HCT116 (cell line): ENCODE data around the gene ITGA4. TPM values are rescaled to one million over a fixed set of nuclear protein-coding genes. Genes with fewer than 3 reads are reported as not detected.

Experiments
- ATAC-seq: fragments of 200-7000 bp; cut with Tn5 transposase; 2 replicates; pipeline ENCODE4 v1.9.1; 2020; ENCODE audit warnings: mild to moderate bottlenecking, moderate library complexity
- BruUV-seq: library from RNA; stranded (reverse); fragments of 400-500 nt; replicated peaks from 2 replicates; lab custom pipeline; 2021; lab: Mats Ljungman, UMichigan
- CTCF ChIA-PET: fragments of 300-600 bp; sonication (Branson Sonifier 250); formaldehyde crosslinking; loops from one replicate; lab custom pipeline; 2021; ENCODE audit warnings: antibody characterized with exemption; lab: Charles Lee
- POLR2A ChIA-PET: fragments of 300-600, 350-600 bp; sonication (Branson Sonifier 250); formaldehyde crosslinking; loops from one replicate; lab custom pipeline; 2021; ENCODE audit warnings: antibody characterized with exemption; lab: Charles Lee
- RAD21 ChIA-PET, 2 experiments: fragments of 300-600 bp; sonication (Branson Sonifier 250); formaldehyde crosslinking; loops; one replicate each; lab custom pipeline; 2023; ENCODE audit warnings: low total read pairs in 2 of 2; ENCODE audit not compliant: uncharacterized antibody in 2 of 2, unreplicated experiment in 2 of 2, low non-redundant PET in 1 of 2; lab: Charles Lee
- DNase-seq: peaks from one replicate; pipeline ENCODE4 v3.0.0-alpha.2; 2010; ENCODE audit warnings: low read depth, low spot score
- H2AFZ ChIP-seq: fragments of 200-600 bp; shearing (Covaris generic), sonication (generic); 2 replicates; pipeline ENCODE4 v1.6.1; 2017; ENCODE audit warnings: low read depth, mixed run types, mixed read lengths, antibody characterized with exemption, low read length; ENCODE audit not compliant: poor library complexity, severe bottlenecking
- H3K27ac ChIP-seq: 2 replicates; pipeline ENCODE4 v1.5.1; 2012; ENCODE audit warnings: low read depth, low read length
- H3K27me3 ChIP-seq: fragments of 200-600 bp; sonication (generic); 2 replicates; pipeline ENCODE4 v1.6.1; 2016; ENCODE audit warnings: mixed run types, low read length, mixed read lengths; ENCODE audit not compliant: insufficient read depth
- H3K36me3 ChIP-seq, 2 experiments: fragments of 200-500 bp in 1 of 2; fragments of 200-600 bp in 1 of 2; sonication (Bioruptor generic) in 1 of 2; sonication (generic) in 1 of 2; 2 replicates each; pipeline versions ENCODE4 v1.5.1 to v1.6.1; 2014 to 2016; ENCODE audit warnings: low read length in 2 of 2, inconsistent platforms in 1 of 2, mixed read lengths in 1 of 2, mixed run types in 1 of 2; ENCODE audit not compliant: insufficient read depth in 2 of 2, control insufficient read depth in 1 of 2
- H3K4me1 ChIP-seq, 2 experiments: fragments of 200-600 bp in 1 of 2; sonication (generic) in 1 of 2; 2 replicates each; pipeline versions ENCODE4 v1.5.1 to v1.6.1; 2012 to 2017; ENCODE audit warnings: low read length in 2 of 2, inconsistent platforms in 1 of 2, mild to moderate bottlenecking in 1 of 2, mixed read lengths in 1 of 2, mixed run types in 1 of 2, moderate library complexity in 1 of 2; ENCODE audit not compliant: insufficient read depth in 2 of 2, control insufficient read depth in 1 of 2
- H3K4me2 ChIP-seq: fragments of 200-600 bp; sonication (generic); 2 replicates; pipeline ENCODE4 v1.6.1; 2017; ENCODE audit warnings: mixed run types, low read length, mixed read lengths
- H3K4me3 ChIP-seq, 2 experiments: fragments of 200-600 bp in 1 of 2; sonication (generic) in 1 of 2; replicated peaks in 1 of 2; 2 replicates each; pipeline ENCODE4 v1.5.1; 2011 to 2016; ENCODE audit warnings: low read length in 2 of 2, control low read depth in 1 of 2, low read depth in 1 of 2, mild to moderate bottlenecking in 1 of 2, mixed read lengths in 1 of 2, mixed run types in 1 of 2
- H3K79me2 ChIP-seq: fragments of 200-600 bp; sonication (generic); 2 replicates; pipeline ENCODE4 v1.6.1; 2017; ENCODE audit warnings: mild to moderate bottlenecking, mixed run types, low read length, moderate library complexity, mixed read lengths; ENCODE audit not compliant: insufficient read depth
- H3K9ac ChIP-seq: fragments of 200-600 bp; sonication (generic); 2 replicates; pipeline ENCODE4 v1.6.1; 2016; ENCODE audit warnings: low read length, mixed read lengths
- H3K9me2 ChIP-seq: fragments of 200-600 bp; sonication (generic), shearing (Covaris generic); 2 replicates; pipeline ENCODE4 v1.6.1; 2017; ENCODE audit warnings: mixed run types, mild to moderate bottlenecking, moderate library complexity; ENCODE audit not compliant: insufficient read depth
- H3K9me3 ChIP-seq, 2 experiments: fragments of 200-500 bp in 1 of 2; fragments of 200-600 bp in 1 of 2; sonication (Bioruptor generic) in 1 of 2; sonication (generic) in 1 of 2; 2 replicates each; pipeline ENCODE4 v1.6.1; 2014 to 2017; ENCODE audit warnings: low read length in 2 of 2, mixed read lengths in 2 of 2, inconsistent platforms in 1 of 2, low read depth in 1 of 2, mild to moderate bottlenecking in 1 of 2, mixed run types in 1 of 2, moderate library complexity in 1 of 2; ENCODE audit not compliant: control insufficient read depth in 1 of 2, insufficient read depth in 1 of 2
- H4K20me1 ChIP-seq: fragments of 200-600 bp; sonication (generic), shearing (Covaris generic); 2 replicates; pipeline ENCODE4 v1.6.1; 2017; ENCODE audit warnings: mixed run types, mild to moderate bottlenecking, moderate library complexity; ENCODE audit not compliant: insufficient read depth
- CBX3 ChIP-seq: IDR thresholded peaks from 2 replicates; pipeline ENCODE4 v1.6.1; 2012; ENCODE audit warnings: low read depth
- CEBPB ChIP-seq: IDR thresholded peaks from 2 replicates; pipeline ENCODE4 v1.6.1; 2012; ENCODE audit warnings: low read depth
- ELF1 ChIP-seq: IDR thresholded peaks from 2 replicates; pipeline ENCODE4 v1.6.1; 2012; ENCODE audit warnings: low read depth, borderline replicate concordance
- EZH2phosphoT487 ChIP-seq: fragments of 200-600 bp; IDR thresholded peaks from 2 replicates; pipeline ENCODE4 v1.6.1; 2018; ENCODE audit warnings: antibody characterized with exemption, borderline replicate concordance
- FOSL1 ChIP-seq: IDR thresholded peaks from 2 replicates; pipeline ENCODE4 v1.6.1; 2012; ENCODE audit warnings: low read depth
- POLR2A ChIP-seq: IDR thresholded peaks from 2 replicates; pipeline ENCODE4 v1.7.0; 2011; ENCODE audit warnings: borderline replicate concordance; ENCODE audit not compliant: insufficient read depth, insufficient read length; ENCODE audit errors: extremely low read depth
- RAD21 ChIP-seq: IDR thresholded peaks from 2 replicates; pipeline ENCODE4 v1.6.1; 2012; ENCODE audit warnings: low read depth, mild to moderate bottlenecking
- SRF ChIP-seq: IDR thresholded peaks from 2 replicates; pipeline ENCODE4 v1.6.1; 2012; ENCODE audit warnings: low read depth
- TCF7L2 ChIP-seq: IDR thresholded peaks from 2 replicates; pipeline ENCODE4 v1.7.0; 2011; ENCODE audit warnings: borderline replicate concordance, inconsistent platforms; ENCODE audit not compliant: insufficient read depth, insufficient read length; ENCODE audit errors: extremely low read depth
- ZNF274 ChIP-seq: fragments of 200-500 bp; sonication (Bioruptor generic); IDR thresholded peaks from 2 replicates; pipeline ENCODE4 v1.6.1; 2014; ENCODE audit warnings: mild to moderate bottlenecking, low read depth, low read length, inconsistent platforms
- intact Hi-C: fragments of 100-400 bp; cut with micrococcal nuclease; formaldehyde crosslinking; loops from 2 replicates; pipeline ENCODE4 v1.10.0; 2022
- total RNA-seq: library from RNA; stranded (reverse); gene quantifications from one replicate; pipeline ENCODE4 v1.2.1, GENCODE V29; 2021; ENCODE audit not compliant: unreplicated experiment
- TF ChIP-seq, protein P1 (sequence below): IDR thresholded peaks from 2 replicates; pipeline ENCODE4 v1.6.1; 2012
- TF ChIP-seq, protein P2 (sequence below): IDR thresholded peaks from 2 replicates; pipeline ENCODE4 v1.6.1; 2011; ENCODE audit warnings: mild to moderate bottlenecking, low read length, moderate library complexity; ENCODE audit not compliant: insufficient replicate concordance; ENCODE audit errors: extremely low read depth
- TF ChIP-seq, protein P3 (sequence below), 3 experiments: fragments of 200-600 bp in 1 of 3; sonication (generic) in 1 of 3; IDR thresholded peaks in 2 of 3; conservative IDR thresholded peaks in 1 of 3; 2 replicates each; pipeline ENCODE4 v1.5.1; 2012 to 2017; ENCODE audit warnings: low read depth in 2 of 3, low read length in 2 of 3, antibody characterized with exemption in 1 of 3, borderline replicate concordance in 1 of 3, control low read depth in 1 of 3, mild to moderate bottlenecking in 1 of 3, mixed read lengths in 1 of 3, mixed run types in 1 of 3, moderate library complexity in 1 of 3; ENCODE audit not compliant: insufficient read depth in 1 of 3

Gene ITGA4
- total RNA-seq, 1 experiment from 2014 or later, result 0.49 TPM

DNA sequence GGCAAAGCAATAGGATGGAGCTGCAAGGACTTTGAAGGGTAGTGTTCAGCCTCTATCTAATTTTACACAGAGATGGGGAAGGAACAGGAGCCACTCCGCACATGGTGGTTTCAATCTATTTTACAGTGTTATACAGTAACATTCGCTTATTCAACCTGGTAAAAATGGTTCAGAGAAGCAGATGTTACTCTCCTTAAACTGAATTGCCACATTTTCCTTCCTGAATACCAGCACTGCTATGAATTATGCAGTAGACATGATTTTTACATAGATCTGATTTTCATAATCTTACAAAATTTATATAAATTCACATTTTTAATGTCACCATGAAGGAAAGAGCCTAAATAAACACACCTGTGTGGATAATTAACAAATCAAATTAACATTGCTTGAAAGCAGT lies 85.0 kb downstream of the ITGA4 start:
- TF ChIP-seq FOSL1, result no peak
- no peak for TF ChIP-seq POLR2A
- no peak for TF ChIP-seq RAD21
- TF ChIP-seq, protein P1, sequence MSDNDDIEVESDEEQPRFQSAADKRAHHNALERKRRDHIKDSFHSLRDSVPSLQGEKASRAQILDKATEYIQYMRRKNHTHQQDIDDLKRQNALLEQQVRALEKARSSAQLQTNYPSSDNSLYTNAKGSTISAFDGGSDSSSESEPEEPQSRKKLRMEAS, result no peak
- TF ChIP-seq, protein P2, sequence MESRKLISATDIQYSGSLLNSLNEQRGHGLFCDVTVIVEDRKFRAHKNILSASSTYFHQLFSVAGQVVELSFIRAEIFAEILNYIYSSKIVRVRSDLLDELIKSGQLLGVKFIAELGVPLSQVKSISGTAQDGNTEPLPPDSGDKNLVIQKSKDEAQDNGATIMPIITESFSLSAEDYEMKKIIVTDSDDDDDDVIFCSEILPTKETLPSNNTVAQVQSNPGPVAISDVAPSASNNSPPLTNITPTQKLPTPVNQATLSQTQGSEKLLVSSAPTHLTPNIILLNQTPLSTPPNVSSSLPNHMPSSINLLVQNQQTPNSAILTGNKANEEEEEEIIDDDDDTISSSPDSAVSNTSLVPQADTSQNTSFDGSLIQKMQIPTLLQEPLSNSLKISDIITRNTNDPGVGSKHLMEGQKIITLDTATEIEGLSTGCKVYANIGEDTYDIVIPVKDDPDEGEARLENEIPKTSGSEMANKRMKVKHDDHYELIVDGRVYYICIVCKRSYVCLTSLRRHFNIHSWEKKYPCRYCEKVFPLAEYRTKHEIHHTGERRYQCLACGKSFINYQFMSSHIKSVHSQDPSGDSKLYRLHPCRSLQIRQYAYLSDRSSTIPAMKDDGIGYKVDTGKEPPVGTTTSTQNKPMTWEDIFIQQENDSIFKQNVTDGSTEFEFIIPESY, result no peak
- no peak for TF ChIP-seq EZH2phosphoT487
- TF ChIP-seq ZNF274, result no peak
- TF ChIP-seq TCF7L2, result no peak
- TF ChIP-seq CBX3, result no peak
- TF ChIP-seq CEBPB, result no peak
- no peak for TF ChIP-seq ELF1
- TF ChIP-seq, protein P3, sequence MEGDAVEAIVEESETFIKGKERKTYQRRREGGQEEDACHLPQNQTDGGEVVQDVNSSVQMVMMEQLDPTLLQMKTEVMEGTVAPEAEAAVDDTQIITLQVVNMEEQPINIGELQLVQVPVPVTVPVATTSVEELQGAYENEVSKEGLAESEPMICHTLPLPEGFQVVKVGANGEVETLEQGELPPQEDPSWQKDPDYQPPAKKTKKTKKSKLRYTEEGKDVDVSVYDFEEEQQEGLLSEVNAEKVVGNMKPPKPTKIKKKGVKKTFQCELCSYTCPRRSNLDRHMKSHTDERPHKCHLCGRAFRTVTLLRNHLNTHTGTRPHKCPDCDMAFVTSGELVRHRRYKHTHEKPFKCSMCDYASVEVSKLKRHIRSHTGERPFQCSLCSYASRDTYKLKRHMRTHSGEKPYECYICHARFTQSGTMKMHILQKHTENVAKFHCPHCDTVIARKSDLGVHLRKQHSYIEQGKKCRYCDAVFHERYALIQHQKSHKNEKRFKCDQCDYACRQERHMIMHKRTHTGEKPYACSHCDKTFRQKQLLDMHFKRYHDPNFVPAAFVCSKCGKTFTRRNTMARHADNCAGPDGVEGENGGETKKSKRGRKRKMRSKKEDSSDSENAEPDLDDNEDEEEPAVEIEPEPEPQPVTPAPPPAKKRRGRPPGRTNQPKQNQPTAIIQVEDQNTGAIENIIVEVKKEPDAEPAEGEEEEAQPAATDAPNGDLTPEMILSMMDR (IDR thresholded peaks at IDR 0.05 in 2 of 3, conservative IDR thresholded peaks at IDR 0.05 in 1 of 3; ENCODE audit: borderline replicate concordance in 1 of 3, insufficient read depth in 1 of 3, low read depth in 2 of 3, low read length in 2 of 3), result no peak
- no peak for TF ChIP-seq SRF

More for the DNA sequence above, 85.0 kb downstream of the ITGA4 start:
- CTCF ChIA-PET, result no interaction called here
- POLR2A ChIA-PET, result no interaction called here
- H3K27me3 ChIP-seq, result no peaks in the 10 kb centered on the region
- H2AFZ ChIP-seq, result no peak overlapping the region
- no peaks in the 10 kb centered on the region for H3K79me2 ChIP-seq
- H3K4me2 ChIP-seq, result no peak overlapping the region
- no TSS peak for BruUV-seq
- H3K36me3 ChIP-seq, result no peaks in the 10 kb centered on the region
- H3K4me1 ChIP-seq, result peaks cover 0 to 4% of the 10 kb centered on the region in 2 experiments; a peak in 1 of 4 replicates
- ATAC-seq (no peak), DNase-seq (no peak)
- H4K20me1 ChIP-seq, result no peaks in the 10 kb centered on the region
- RAD21 ChIA-PET, result no interaction called here
- no peaks in the 10 kb centered on the region for H3K9me2 ChIP-seq
- no peaks in the 10 kb centered on the region for H3K9me3 ChIP-seq
- no peak overlapping the region for H3K4me3 ChIP-seq
- no peak overlapping the region for H3K27ac ChIP-seq
- H3K9ac ChIP-seq, result no peak overlapping the region
- intact Hi-C loops, result no loop called here
